Mesothelial cell of epicardium (in vitro differentiated cells): Measurements from ENCODE around the gene CAMKK2. TPM values are rescaled to one million over a fixed set of nuclear protein-coding genes. Genes with fewer than 3 reads are reported as not detected.

Experiments
- DNase-seq, 2 experiments: peaks; one replicate each; pipeline ENCODE4 v3.0.0; 2021; ENCODE audit warnings: low spot score in 2 of 2; ENCODE audit not compliant: unreplicated experiment in 2 of 2
- H3K27ac Mint-ChIP-seq: 2 replicates; pipeline ENCODE4 v1.8.0; 2021; ENCODE audit warnings: mixed read lengths
- H3K27me3 Mint-ChIP-seq: 2 replicates; pipeline ENCODE4 v1.8.0; 2021; ENCODE audit warnings: low read depth, mixed read lengths
- H3K36me3 Mint-ChIP-seq: 2 replicates; pipeline ENCODE4 v1.8.0; 2021; ENCODE audit warnings: mixed read lengths
- H3K4me1 Mint-ChIP-seq: 2 replicates; pipeline ENCODE4 v1.8.0; 2021; ENCODE audit warnings: mixed read lengths
- H3K4me3 Mint-ChIP-seq: 2 replicates; pipeline ENCODE4 v1.8.0; 2021; ENCODE audit warnings: mild to moderate bottlenecking, moderate library complexity, mixed read lengths
- H3K9me3 Mint-ChIP-seq: 2 replicates; pipeline ENCODE4 v1.8.0; 2021; ENCODE audit warnings: mixed read lengths
- CTCF ChIP-seq: fragments of 200-600 bp; sonication (generic); IDR thresholded peaks from one replicate; pipeline ENCODE4 v1.5.0; 2021; ENCODE audit warnings: antibody characterized with exemption; ENCODE audit not compliant: unreplicated experiment
- total RNA-seq: library from RNA; stranded (reverse); gene quantifications from 3 replicates; pipeline ENCODE4 v1.2.1, GENCODE V29; 2021

CAMKK2 gene
- total RNA-seq, 1 donor from 2014 or later = 27.6 TPM

DNA sequence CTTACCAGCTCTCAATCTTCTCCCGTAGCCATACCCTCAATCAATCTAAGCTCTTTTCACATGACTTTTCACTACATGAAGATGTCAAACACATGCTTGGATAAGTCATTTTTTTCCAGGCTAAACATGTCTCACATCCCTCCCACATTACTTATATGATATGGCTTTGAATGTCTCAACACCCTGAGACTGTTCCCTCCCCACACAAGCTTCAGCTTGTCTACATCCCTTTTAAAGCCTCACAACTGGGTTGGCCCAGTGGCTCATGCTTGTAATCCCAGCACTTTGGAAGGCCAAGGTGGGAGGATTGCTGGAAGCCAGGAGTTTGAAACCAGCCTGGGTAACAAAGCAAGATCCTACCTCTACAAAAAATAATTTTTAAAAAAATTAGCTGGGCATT, 37.2 kb upstream of the CAMKK2 start:
- DNase-seq = no peak
- Mint-ChIP-seq H3K4me3 (no peak overlapping the region), H3K27me3 (no peaks in the 10 kb centered on the region), H3K9me3 (no peaks in the 10 kb centered on the region), H3K4me1 (no peaks in the 10 kb centered on the region), H3K36me3 (peaks cover 25% of the 10 kb centered on the region), H3K27ac (no peak overlapping the region)
- no peak for TF ChIP-seq CTCF

- no peak for DNase-seq
- no peak overlapping the region for H3K27ac Mint-ChIP-seq
- no peaks in the 10 kb centered on the region for H3K9me3 Mint-ChIP-seq
- TF ChIP-seq CTCF = no peak
- peaks cover 43% of the 10 kb centered on the region for H3K36me3 Mint-ChIP-seq
- no peak overlapping the region for H3K4me3 Mint-ChIP-seq
- H3K4me1 Mint-ChIP-seq = no peaks in the 10 kb centered on the region
- no peaks in the 10 kb centered on the region for H3K27me3 Mint-ChIP-seq
Measured at GRCh38 chr12:121331248-121331647, 34.7 kb upstream of the CAMKK2 start.

- Mint-ChIP-seq H3K36me3 (peaks cover 48% of the 10 kb centered on the region), H3K9me3 (no peaks in the 10 kb centered on the region), H3K4me3 (no peak overlapping the region), H3K27me3 (no peaks in the 10 kb centered on the region), H3K27ac (no peak overlapping the region), H3K4me1 (no peaks in the 10 kb centered on the region)
- no peak for TF ChIP-seq CTCF
- DNase-seq = no peak
Measured at GRCh38 chr12:121330692-121331091, 34.2 kb upstream of the CAMKK2 start.

- DNase-seq = no peak
- H3K36me3 Mint-ChIP-seq = peaks cover 48% of the 10 kb centered on the region
- no peaks in the 10 kb centered on the region for H3K4me1 Mint-ChIP-seq
- no peaks in the 10 kb centered on the region for H3K27me3 Mint-ChIP-seq
- TF ChIP-seq CTCF = no peak
- H3K4me3 Mint-ChIP-seq = no peak overlapping the region
- no peaks in the 10 kb centered on the region for H3K9me3 Mint-ChIP-seq
- H3K27ac Mint-ChIP-seq = no peak overlapping the region
Measured at GRCh38 chr12:121330195-121330594, 33.7 kb upstream of the CAMKK2 start.

DNA sequence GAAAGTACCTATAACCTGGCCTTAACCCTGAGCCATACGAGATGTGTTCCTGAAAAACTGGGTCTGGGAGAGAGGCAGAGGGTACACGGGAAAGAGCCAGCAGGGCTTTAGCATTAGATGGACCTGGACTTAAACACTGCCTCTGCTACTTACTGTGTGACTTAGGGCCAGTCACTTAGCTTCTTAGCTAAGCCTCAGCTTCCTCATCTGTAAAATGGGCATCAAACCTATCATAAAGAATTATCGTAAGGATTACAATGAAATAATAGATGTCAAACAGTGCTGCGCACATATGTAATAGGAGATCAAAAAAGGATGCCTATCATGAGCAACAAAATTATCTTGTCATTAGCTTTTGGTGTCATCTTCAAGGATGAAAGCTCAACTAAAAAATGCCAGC, 32.1 kb upstream of the CAMKK2 start:
- H3K27me3 Mint-ChIP-seq = no peaks in the 10 kb centered on the region
- no peak overlapping the region for H3K27ac Mint-ChIP-seq
- H3K4me1 Mint-ChIP-seq = no peaks in the 10 kb centered on the region
- H3K4me3 Mint-ChIP-seq = no peak overlapping the region
- DNase-seq = no peak
- no peak for TF ChIP-seq CTCF
- no peaks in the 10 kb centered on the region for H3K9me3 Mint-ChIP-seq
- H3K36me3 Mint-ChIP-seq = peaks cover 50% of the 10 kb centered on the region
